C4-2B (cell line): ENCODE measurements around the gene PDZD2.

Experiments used
- ZFX ChIP-seq: fragments of 450-650 bp; IDR thresholded peaks from 2 replicates; pipeline ENCODE4 v1.6.1; 2017
- TF ChIP-seq, protein P1 (sequence below): fragments of 450-650 bp; conservative IDR thresholded peaks from 2 replicates; pipeline ENCODE4 v1.5.1; 2017; ENCODE audit warnings: mild to moderate bottlenecking

DNA sequence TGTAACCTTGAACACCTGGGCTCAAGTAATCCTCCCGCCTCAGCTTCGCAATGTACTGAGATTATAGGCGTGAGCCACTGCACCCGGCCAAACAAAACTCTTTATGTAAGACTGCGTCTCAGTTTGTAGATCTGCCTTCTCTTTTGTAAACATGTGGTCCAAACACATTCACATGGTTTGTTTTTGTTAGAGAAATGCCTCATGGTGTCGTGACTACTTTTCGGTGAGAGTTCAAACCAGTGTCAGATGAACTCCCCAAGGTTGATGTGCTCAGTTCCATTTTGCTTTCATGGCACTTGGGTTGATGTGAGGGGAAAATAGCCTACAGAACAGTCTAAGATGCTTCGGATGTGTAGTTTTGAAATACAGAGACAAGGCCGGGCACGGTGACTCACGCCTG is 303.6 kb downstream of the PDZD2 start:
- TF ChIP-seq, protein P1, sequence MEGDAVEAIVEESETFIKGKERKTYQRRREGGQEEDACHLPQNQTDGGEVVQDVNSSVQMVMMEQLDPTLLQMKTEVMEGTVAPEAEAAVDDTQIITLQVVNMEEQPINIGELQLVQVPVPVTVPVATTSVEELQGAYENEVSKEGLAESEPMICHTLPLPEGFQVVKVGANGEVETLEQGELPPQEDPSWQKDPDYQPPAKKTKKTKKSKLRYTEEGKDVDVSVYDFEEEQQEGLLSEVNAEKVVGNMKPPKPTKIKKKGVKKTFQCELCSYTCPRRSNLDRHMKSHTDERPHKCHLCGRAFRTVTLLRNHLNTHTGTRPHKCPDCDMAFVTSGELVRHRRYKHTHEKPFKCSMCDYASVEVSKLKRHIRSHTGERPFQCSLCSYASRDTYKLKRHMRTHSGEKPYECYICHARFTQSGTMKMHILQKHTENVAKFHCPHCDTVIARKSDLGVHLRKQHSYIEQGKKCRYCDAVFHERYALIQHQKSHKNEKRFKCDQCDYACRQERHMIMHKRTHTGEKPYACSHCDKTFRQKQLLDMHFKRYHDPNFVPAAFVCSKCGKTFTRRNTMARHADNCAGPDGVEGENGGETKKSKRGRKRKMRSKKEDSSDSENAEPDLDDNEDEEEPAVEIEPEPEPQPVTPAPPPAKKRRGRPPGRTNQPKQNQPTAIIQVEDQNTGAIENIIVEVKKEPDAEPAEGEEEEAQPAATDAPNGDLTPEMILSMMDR: no peak
- no peak for TF ChIP-seq ZFX
